ENCODE data around the gene CORT. TPM values are rescaled to one million over a fixed set of nuclear protein-coding genes. Genes with fewer than 3 reads are reported as not detected.

CORT gene
- total and polyA plus RNA-seq, 2 donors (not counting 3 experiments of a cell fraction or from before 2014, with no cell fraction given) = 0.11 TPM; not detected in 1

- no peak for FAIRE-seq
These were observed 47.3 kb downstream of the CORT start for GRCh38 chr1:10497109-10497508.

More at GRCh38 chr1:10497109-10497508, 47.3 kb downstream of the CORT start:
- ChIA-PET POLR2A (no interaction called here), CTCF (interaction anchor here (1.1 to 3.2 kb wide), 3 partner anchors 10 to 370 kb away, joined by 3 to 17 read pairs (median 7); partner anchors contain the start of gene CENPS)
- TF ChIP-seq POLR2A (IDR thresholded peaks at IDR 0.05; ENCODE audit: low read depth, low read length) = no peak
- no peak for TF ChIP-seq POLR2AphosphoS5 (IDR thresholded peaks at IDR 0.05; ENCODE audit: insufficient read depth, low read depth, low read length)
- TF ChIP-seq JUN (IDR thresholded peaks at IDR 0.05; ENCODE audit: borderline replicate concordance, insufficient read depth, insufficient read length, low read depth) = no peak
- TF ChIP-seq, protein P1, sequence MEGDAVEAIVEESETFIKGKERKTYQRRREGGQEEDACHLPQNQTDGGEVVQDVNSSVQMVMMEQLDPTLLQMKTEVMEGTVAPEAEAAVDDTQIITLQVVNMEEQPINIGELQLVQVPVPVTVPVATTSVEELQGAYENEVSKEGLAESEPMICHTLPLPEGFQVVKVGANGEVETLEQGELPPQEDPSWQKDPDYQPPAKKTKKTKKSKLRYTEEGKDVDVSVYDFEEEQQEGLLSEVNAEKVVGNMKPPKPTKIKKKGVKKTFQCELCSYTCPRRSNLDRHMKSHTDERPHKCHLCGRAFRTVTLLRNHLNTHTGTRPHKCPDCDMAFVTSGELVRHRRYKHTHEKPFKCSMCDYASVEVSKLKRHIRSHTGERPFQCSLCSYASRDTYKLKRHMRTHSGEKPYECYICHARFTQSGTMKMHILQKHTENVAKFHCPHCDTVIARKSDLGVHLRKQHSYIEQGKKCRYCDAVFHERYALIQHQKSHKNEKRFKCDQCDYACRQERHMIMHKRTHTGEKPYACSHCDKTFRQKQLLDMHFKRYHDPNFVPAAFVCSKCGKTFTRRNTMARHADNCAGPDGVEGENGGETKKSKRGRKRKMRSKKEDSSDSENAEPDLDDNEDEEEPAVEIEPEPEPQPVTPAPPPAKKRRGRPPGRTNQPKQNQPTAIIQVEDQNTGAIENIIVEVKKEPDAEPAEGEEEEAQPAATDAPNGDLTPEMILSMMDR (IDR thresholded peaks at IDR 0.05; ENCODE audit: extremely low read depth in 1 of 2, insufficient read depth in 1 of 2, low read depth in 1 of 2, low read length in 2 of 2) = no peak
- TF ChIP-seq MAX (IDR thresholded peaks at IDR 0.05; ENCODE audit: insufficient read depth, insufficient read length) = no peak
- TF ChIP-seq FOS (IDR thresholded peaks at IDR 0.05; ENCODE audit: borderline replicate concordance, insufficient read depth, low read length) = no peak
- no peak for TF ChIP-seq EZH2 (IDR thresholded peaks at IDR 0.05; ENCODE audit: borderline replicate concordance, low read depth, low read length, severe bottlenecking)
- TF ChIP-seq GATA2 (IDR thresholded peaks at IDR 0.05; ENCODE audit: insufficient read depth, insufficient read length, low read depth, low read length) = no peak
- TF ChIP-seq MYC (IDR thresholded peaks at IDR 0.05; ENCODE audit: low read depth, low read length) = no peak
- Histone ChIP-seq H3K36me3 (ENCODE audit: control insufficient read depth in 2 of 2, extremely low read depth in 1 of 2, insufficient read depth in 2 of 2, low read length in 2 of 2) (peaks cover 0 to 3% of the 10 kb centered on the region in 2 experiments), H3K27ac (ENCODE audit: insufficient read depth, low read depth, low read length) (no peak overlapping the region), H3K4me1 (ENCODE audit: control insufficient read depth, extremely low read depth, insufficient read depth, low read length) (peaks cover 5% of the 10 kb centered on the region), H3K9ac (replicated peaks; ENCODE audit: extremely low read depth, insufficient read depth, low read length) (no peak overlapping the region), H3K4me3 (replicated peaks in 1 of 3; ENCODE audit: insufficient read depth in 1 of 3, low read depth in 1 of 3, low read length in 3 of 3) (no peak overlapping the region), H2AFZ (ENCODE audit: low read depth, low read length) (no peak overlapping the region), H3K9me3 (replicated peaks; ENCODE audit: control insufficient read depth, insufficient read depth, low read length) (no peaks in the 10 kb centered on the region), H3K4me2 (ENCODE audit: insufficient read depth, low read length) (no peak overlapping the region), H3K27me3 (ENCODE audit: control insufficient read depth in 2 of 2, insufficient read depth in 2 of 2, low read length in 2 of 2) (no peaks in the 10 kb centered on the region), H3K9me1 (replicated peaks; ENCODE audit: control insufficient read depth, extremely low read depth, insufficient read depth, low read length) (no peaks in the 10 kb centered on the region), H4K20me1 (replicated peaks; ENCODE audit: control insufficient read depth, extremely low read depth, insufficient read depth, low read length) (no peaks in the 10 kb centered on the region), H3K79me2 (ENCODE audit: control insufficient read depth, insufficient read depth, low read length) (peaks cover 32% of the 10 kb centered on the region)
- no peak for DNase-seq (ENCODE audit: low read depth, low spot score)
- intact Hi-C loops (cut with micrococcal nuclease) (no loop called here), dilution Hi-C loops (cut with MboI; ENCODE audit: extremely low pct_ligation_motif_present, low sequenced_read_pairs) (no loop called here)
- no TSS peak for BruUV-seq (replicated peaks)

Data from endothelial cell of umbilical vein (primary cell).